Fibroblast of skin of scalp (primary cell): ENCODE data around the gene SEC11A. TPM values are rescaled to one million over a fixed set of nuclear protein-coding genes. Genes with fewer than 3 reads are reported as not detected.
"Not testable (repeated sequence)": the region's sequence is repeated elsewhere in the genome, so short reads cannot be mapped to it uniquely, and the experiment has no call there.

Experiments used
- DNase-seq: peaks from one replicate; pipeline ENCODE4 v3.0.0-alpha.2; 2013
- polyA plus RNA-seq, 2 experiments: library from polyadenylated mRNA; unstranded; fragments of 120-200 nt; gene quantifications; one replicate each; pipeline ENCODE4 v1.2.1, GENCODE V29; 2013; ENCODE audit not compliant: insufficient read length in 2 of 2

The SEC11A gene
- polyA plus RNA-seq (2013, experiment 1 of 2; ENCODE audit: insufficient read length), result 205 TPM
- 207 TPM for polyA plus RNA-seq (2013, experiment 2 of 2; ENCODE audit: insufficient read length)

DNA sequence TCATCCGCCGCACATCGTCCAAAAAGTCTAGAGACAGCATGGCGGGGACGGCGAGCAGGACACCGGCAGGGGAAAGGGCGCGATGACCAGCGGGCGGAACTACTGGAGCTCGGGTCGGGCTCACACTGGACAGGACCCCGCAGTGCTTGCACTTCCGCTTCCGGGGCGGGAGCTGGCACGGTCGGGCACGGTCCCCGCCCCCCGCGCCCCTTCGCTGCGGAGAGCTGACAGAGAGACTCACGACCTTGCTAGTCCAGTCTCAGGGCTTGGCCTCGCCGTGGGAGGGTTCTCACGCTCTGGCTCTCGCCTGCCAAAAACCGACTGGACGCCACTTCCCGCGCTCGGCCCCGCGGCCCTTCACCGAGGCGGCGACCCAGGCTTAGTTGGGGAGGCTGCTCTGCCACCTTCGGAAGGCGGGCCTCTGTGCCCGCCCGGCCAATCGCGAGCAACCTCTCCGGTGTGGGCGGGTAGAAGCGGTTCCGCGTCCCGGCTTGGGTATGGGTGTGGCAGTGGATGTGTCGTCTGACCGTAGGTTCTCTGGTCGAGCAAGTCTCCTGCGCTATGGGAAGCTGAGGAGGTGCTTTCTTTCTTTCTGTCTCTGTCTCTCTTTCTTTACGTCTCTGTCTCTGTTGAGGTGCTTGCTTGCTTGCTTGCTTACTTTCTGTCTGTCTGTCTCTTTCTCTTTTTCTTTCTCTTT lies at the start of gene SEC11A:
Gene SEC11A, minus strand, starts transcription at position 104 of the 697 bp plus-strand sequence. Its CDS starts 64 bp downstream, at position 40.
- DNase-seq, result peak; percentile 93

DNA sequence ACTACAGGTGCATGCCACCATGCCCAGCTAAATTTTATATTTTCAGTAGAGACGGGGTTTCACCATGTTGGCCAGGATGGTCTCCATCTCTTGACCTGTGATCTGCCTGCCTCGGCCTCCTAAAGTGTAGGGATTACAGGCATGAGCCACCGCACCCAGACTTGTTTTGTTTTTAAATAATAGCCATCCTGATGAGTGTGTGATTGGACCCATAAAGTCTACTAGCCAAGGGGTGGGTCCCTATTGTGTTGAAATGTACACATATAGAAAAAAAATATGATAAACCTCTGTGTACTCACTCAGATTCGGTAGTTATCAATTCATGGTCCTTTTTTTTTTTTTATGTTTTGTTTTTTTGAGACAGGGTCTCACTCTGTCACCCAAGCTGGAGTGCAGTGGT lies 49.7 kb upstream of the SEC11A start:
- DNase-seq, result no peak

DNA sequence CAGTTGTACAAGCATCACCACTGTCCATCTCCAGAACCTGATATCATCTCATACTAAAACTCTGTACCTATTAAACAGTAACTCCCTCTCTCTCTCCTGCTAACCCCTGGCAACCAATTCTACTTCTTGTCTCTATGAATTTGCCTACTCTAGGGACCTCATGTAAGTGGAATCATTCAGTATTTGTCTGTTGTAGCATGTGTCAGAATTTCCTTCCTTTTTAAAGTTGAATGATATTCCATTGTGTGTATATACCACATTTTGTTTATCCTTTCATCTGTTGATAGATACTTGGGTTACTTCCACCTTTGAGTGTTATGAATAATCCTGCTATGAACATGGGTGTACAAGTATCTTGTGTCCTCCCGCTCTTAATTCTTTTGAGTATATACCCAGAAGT lies 49.0 kb upstream of the SEC11A start:
- no peak for DNase-seq

DNA sequence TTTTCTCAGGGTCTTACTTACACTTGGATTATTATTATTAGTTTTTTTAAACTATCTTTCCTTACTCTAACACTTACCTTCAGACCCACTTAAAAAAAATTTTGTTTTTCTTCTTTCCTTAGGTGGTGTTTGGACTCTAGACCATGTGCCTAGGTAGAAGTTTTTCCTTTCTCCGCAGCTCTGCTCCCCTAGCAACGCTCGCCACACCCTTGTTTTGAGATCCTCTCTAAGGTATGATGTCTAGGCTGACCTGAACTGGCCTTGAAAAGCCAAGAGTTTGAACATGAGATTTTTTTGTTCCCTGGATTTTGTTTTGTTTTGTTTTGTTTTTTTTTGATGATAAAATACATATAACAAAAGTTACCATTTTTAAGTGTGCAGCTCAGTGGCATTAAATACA lies 48.6 kb upstream of the SEC11A start:
- no peak for DNase-seq

DNA sequence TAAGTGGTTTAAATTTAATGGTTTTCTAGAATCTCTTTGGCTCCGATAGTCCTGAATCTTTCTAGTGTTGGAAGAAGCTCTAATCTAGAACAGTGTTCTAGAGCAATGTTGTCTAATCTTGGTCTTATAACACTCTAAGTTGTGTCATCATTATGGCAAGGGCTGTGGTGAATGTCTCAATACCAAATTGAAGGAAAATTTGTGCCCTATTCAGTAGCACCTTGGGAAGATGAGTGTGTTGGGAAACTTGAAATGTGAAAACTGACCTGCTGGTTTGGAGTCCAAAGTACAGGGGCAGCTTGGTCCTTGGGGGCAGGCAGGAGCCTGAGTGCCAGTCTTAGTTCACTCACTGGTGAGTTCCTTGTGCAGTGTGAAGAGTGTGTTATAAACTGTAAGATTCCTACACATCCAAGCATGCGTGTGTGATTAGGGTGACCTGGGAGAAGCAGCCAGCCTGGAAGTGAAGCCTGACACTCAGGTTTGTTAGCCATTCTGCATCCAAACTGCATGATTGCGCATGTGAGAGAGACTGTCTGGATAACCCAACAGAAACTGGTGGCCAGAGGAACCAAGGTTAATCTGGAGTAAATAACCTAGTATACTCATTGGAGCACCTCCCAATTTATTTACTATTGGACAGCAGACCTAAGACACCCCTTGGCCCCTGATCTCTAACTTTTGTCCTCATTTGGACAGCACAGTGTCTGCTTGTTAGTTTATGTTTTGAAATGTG lies 47.1 kb upstream of the SEC11A start:
- no peak for DNase-seq

DNA sequence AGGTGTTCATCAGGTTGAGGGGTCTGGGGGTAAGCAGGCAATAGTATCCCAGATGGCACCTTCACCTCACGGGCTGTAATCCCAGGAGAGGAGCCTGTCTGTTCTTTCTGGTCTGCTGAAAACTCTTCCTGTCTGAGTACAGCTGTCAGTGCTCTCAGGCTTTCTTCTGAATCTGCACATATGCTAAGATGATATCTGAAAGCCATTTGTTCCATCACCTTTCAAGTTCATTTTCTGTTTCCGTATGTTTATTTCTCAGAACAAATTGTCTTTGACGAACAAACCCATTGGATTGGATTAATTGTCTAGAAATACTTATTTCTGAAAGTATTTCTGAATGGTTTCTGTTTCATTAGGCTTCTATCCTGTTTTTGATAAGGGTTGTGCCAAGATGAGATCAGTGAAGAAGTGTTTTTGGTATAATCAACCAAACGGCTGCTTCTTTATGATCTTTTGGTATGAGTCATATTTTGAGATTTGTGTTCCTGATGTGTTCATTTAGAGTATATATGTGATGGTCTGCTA lies 45.7 kb upstream of the SEC11A start:
- no peak for DNase-seq

DNA sequence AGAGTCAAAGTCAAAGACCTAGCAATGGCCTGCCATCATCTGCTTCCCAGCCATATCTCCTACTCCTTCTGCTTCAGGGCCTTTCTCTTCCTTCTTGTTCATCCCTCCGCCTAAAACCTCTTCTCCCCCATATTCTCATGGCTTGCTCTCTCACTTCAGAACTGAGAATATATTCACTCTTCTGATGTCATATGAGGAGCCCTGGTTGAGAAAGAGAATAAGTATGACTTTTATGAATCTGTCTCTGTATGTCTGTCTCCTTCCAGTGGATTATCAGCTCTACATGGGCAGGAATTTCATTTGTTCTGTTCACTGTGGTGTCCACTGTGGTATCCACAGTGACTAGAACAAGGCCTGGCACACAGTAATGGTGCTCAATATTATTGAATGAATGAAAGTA lies 44.3 kb upstream of the SEC11A start:
- DNase-seq, result no peak

DNA sequence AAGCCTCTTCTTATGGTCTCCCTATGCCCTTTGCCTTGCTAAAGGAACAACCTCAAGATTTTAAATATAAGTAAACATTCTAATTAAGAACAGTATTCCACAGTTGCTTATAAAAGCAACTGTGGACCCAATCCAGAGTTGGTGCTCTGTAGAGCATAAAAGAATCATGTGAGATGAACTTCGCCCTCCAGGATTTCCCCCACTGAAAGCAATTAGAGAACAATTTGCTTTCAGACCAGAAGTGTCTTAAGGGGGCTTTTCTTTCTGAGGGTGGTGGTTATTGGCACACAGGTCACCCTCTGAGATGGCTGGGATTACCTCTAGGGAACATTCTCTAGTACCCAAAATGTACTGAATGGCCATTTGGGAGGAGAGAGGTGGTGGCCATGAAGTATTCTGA lies 43.1 kb upstream of the SEC11A start:
- no peak for DNase-seq

DNA sequence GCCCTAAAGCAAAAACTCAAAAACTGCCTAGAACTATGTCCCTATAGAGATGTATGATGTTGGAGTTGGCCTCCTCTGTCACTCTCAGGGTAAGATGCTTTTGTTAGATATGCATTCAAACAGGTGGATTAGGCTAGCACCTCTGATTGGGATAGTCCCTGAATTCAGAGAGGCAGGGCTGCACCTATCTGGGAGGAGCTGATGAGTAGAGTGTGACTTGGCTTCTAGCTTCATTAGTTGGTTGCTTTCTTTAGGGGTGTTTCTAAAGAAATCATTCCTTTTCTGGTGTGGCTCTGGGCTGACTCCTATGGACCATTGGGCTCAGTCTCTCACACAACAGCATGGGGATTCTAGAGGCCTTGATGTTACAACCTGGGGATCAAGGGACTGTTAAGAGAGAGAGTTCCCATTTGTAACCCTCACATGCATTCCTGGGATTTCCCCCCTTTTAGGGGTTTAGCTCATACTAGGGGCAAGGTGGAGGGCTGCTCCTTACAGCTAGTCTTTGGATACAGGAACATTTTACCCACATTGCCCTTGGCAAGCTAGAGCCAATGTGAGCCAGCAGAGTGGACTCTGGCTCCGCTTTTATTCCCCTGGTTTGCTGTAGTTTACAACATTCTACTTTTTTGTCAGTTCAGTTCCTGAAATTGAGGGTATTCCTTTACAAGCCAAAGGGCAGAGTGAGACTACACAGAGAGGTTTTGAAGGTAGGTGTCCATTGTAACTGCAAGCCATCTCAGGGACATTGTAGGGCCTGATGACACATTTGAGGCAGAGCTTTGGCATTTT lies 40.0 kb upstream of the SEC11A start:
- no peak for DNase-seq

DNA sequence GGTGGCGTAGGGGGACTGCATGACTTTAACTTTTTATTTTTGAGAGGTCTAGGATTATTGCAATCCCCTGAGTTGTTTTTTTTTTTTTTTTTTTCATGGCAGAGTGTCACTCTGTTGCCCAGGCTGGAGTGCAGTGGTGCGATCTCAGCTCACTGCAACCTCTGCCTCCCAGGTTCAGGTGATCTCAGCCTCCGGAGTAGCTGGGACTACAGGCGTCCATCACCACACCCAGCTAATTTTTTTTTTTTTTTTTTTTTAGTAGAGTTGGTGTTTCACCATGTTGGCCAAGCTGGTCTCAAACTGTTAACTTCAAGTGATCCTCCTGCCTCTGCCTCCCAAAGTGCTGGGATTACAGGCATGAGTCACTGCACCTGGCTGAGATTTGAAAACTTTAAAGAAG lies 39.0 kb upstream of the SEC11A start:
- DNase-seq, result not testable (repeated sequence)

DNA sequence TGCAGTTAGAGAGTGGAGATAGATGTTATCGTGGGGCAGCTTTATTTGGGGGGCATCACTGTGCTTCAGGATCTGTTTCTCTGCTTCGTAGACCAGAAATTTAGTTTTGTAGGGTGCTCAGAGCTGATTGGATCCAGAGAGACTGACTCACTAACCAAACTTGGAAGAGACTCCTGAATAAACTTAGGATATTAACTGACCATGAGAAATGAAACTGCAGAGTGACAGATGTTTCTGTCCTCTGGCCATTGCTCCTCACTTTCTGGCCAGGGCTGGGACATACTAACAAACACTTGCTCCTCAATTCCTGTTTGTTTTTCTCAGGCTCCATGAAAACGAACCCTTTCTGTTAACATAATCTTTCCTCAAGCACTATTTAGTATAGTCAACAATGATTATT lies 36.8 kb upstream of the SEC11A start:
- peak; percentile 11 for DNase-seq

DNA sequence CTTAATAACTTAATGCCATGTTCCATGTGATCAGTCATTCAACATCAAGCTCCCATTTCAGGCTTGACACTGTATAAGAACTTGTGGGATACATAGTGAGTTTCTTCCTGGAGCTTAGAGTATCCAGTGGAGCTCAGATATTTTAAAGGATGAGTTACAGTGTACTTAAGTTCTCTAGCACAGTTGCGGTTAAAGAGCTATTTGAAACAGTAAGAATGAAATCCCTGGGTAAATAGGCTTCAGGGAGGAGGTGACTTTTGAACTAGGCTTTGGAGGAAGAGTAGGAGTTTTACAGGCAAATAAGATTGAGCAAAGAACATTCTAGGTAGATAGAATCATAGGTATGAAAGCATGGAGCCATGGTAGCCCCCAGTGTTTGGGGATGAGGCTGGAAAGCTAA lies 36.3 kb upstream of the SEC11A start:
- no peak for DNase-seq

DNA sequence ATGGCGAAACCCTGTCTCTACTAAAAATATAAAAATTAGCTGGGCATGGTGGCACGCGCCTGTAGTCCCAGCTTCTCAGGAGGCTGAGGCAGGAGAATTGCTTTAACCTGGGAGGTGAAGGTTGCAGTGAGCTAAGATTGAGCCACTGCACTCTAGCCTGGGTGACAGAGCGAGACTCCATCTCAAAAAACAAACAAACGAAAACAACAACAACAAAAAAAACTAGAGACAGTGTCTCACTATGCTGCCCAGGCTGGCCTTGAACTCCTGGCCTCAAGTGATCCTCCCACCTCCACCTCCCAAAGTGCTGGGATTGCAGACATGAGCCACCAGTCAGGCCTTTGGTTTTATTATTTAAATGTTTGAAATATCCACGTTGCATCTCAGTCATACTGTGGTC lies 35.8 kb upstream of the SEC11A start:
- DNase-seq, result not testable (repeated sequence)

DNA sequence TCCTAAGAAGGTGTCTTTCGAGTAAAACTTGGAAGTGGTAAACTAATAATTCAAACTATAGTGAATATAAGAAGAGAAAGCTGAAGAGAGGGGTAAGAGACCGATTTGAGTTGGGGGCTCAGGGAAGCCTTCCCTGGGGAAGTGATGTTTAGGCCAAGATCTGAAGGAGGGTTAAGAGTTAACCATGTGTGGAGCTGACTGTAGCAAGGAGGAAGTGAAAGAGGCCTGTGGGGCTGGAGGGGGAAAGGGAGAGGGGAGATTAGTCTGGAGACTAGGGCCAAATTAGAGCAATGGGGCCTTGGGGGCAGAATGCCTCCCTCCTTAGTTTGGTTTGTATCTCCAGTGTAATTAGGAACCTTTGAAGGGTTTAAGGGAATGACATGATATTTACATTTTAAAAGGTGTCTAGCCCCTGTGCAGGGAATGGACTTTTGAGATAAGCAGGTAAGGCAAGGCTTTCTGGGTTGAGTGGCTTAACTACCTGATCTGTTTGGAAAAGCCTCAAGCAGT lies 34.7 kb upstream of the SEC11A start:
- no peak for DNase-seq

DNA sequence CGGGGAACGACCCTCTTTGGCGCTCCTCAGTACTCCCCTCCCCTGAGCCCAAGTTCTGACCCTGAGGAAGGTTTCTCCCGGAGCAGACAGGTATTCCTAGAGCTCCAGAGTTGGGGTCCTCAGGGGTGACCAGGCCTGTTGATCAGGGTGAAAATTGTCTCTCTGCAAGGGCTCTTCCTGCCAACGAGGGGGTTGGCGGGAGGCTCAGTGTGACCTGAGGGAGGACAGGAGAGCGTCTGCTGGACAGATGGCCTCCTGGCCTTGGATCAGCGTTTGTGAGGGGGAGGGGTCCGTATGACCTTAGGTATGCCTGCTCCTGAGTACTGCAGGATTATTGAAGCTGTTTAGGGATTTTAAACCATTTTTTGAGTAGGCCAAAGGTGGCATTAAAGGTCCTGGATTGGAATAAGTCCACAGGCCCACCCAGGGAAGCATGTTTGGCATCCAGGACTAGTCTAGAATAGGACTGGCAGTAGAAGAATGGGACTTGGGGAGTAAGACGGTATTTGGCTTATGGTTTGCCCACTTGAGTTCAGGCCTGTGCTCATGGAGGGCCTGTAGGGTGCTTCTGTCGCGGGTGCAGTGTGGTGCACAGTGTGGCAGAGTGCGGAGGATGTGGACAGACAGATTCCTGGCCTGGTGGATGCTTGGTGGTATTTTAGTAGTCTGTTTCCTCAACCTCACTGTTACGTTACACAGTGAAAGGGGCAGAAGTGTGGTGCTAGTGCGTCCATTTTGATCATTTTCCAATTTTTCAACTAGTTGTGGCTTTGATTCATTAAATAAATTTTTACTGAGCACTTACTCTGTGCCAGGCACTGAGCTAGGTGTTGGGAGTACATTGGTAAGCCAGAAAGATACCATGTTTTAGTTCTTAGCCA lies 33.4 kb upstream of the SEC11A start:
- DNase-seq, result peak; percentile 20

DNA sequence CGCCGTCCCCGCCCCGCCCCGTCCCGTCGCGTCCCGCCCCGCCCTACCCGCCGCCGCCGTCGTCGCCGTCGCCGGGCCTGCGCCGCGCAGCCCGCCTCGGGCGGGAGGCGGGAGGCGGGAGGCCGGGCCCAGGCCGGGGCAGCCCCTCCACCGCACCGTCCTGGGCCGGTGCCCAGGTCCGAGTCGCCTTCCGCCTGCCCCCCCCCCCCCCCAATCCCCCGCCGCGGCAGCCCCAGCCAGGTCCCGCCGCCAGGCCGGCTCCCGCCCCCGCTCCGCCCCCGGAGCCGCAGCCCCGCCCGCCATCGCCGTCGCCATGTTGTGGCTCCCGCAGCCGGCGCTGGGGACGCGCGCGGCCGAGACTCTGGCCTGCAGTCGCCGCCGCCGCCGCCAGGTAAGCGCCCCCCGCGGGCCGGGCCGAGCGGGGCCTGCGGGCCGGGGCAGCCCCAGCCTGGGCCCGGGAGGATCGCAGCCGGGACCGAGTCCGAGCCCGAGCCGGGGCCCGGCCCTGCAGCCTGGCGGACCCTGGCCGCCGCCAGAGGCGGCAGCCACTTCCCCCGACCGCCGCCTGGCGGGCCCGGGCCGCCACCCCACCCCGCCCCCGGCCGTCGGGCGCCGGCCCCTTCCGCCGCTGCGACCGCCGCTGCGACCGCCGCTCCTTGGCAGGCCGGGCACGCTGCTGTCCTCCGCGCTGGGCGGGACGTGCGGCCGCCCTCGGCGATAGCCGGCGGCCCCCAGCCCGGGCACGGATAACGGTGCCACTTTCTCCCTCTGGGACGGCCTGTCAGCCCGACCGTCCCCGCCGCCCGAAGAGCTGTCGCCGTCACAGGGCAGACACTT lies 32.6 kb upstream of the SEC11A start, which contains the start of gene ZNF592:
Gene ZNF592, plus strand, starts transcription at position 319 of the 837 bp plus-strand sequence. CDS start 34,084 bp downstream, outside the sequence.
- DNase-seq, result peak; percentile 83

DNA sequence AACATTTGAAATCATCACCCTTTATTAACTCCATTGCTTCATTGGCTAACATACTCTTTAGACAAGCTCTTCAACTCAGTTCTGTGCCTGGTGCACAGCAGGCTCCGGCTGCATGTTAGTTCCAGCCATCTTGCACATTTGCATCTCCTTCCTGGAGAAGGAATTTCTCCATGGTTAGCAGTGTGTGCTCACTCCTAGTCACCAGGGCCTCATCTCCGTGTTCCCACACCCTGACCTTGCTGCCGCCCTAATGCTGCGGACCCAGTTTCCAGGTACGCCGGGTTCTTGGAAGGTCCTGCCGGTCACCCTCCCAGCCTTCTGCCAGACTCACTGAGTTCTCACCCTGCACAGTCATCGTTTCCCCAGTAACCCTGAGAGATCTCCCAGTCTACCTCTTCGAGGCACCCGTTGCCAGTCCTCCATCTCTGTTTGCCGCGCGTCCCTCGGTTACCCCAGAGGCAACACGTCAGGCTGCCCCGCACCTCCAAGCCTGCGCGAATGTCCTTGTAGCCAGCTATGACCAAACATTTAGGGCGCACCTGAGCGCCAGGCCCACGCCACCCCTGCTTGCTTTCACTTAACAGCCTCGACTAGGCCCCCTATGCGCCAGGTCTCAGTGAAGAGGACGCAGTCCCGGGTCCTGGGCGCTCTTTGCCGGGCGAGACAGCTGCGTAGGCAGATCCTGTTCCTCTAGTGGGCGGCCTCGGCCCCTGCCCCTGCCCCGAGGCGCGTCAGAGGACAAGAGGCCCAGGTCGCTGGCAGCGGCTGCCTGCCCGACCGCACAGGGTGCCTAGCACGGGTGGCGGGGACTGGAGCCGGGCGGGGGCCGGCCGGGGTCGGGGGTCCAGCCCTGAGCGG lies 31.7 kb upstream of the SEC11A start:
- DNase-seq, result peak; percentile 65

DNA sequence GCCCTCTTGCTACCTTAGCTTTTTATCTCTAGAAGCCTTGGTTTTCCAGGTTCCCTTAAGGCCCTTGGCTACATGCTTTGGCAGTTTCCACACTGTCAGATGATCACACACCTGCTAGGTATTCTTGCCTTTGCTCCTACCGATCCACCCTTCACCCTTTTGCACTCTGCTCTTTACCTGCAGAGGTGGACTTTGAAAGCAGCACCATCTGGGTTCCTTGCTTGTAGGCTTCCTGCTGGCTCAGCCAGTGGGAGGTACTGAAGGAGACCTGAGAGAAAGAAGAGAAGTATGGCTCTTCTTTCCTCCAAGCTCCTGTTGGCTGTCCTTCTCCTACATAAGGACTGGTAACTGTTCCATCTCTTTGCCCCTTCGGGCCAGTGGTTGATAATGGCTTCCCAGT lies 25.2 kb upstream of the SEC11A start:
- DNase-seq, result no peak

DNA sequence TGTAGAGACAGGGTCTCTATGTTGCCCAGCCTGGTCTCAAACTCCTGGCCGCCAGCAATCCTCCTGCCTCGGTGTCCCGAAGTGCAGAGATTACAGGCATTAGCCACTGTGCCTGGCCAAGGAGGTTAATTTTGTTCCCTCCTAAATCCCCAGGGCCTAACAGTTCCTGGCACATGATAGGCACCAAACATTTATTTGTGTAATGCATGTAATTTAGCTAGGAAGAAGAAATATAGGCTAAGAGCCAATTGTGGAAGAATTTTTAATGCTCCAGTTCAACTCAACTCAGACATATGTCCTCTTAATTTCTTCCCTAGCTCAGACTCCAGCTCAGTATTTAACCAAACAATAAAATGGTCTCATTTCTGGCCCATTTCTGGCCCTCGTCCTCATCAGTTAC lies 24.8 kb upstream of the SEC11A start:
- no peak for DNase-seq

DNA sequence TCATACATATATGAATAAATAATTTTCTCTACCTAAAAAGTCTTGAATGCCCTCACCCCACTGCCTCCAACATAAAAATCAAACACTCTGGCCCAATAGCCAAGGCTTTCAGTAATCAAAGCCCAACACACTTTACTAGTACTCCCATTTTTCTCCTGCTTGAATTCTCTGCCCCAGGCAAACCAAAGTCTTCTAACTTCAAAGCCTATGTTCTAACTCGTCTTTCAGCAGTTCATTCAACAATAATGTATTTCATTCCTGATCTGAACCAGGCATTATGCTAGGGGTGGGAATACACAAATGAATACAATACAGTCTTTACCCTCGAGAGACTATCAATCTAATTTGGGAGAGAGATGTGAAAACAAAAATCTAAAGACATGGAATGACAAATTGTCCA lies 21.1 kb upstream of the SEC11A start:
- no peak for DNase-seq
